Measurements from ENCODE around the gene HSD17B8. TPM values are rescaled to one million over a fixed set of nuclear protein-coding genes. Genes with fewer than 3 reads are reported as not detected.

The HSD17B8 gene
- total RNA-seq, 2 donors from 2014 or later, result 35.8 to 36.0 TPM

GRCh38 chr6:33208091-33208967 is 3.9 kb downstream of the HSD17B8 start, which contains the start of gene RING1:
RING1 (plus strand) TSS chr6:33208500; CDS start chr6:33208823, 323 bp downstream.
- Mint-ChIP-seq H3K36me3 (ENCODE audit: insufficient read depth in 2 of 2) (peaks cover 5 to 14% of the 10 kb centered on the region in 2 donors), H3K27me3 (ENCODE audit: low read depth) (peaks cover 10% of the 10 kb centered on the region), H3K27ac (peak within 1 kb of the TSS; percentile 93), H3K4me3 (peak within 1 kb of the TSS; percentile 92), H3K4me1 (ENCODE audit: low read depth) (peaks cover 60% of the 10 kb centered on the region), H3K9me3 (no peaks in the 10 kb centered on the region)
- peak; percentile 87 to 92 for DNase-seq
- ATAC-seq (replicated peaks in 1 of 2), result peak; percentile 33 to 45

- no peaks in the 10 kb centered on the region for H3K9me3 Mint-ChIP-seq
- DNase-seq (no peak), ATAC-seq (replicated peaks in 1 of 2) (no peak)
- H3K4me1 Mint-ChIP-seq (ENCODE audit: low read depth), result peaks cover 59% of the 10 kb centered on the region
- H3K36me3 Mint-ChIP-seq (ENCODE audit: insufficient read depth in 2 of 2), result peaks cover 5 to 11% of the 10 kb centered on the region in 2 donors
- peak overlapping the region; percentile 92 for H3K4me3 Mint-ChIP-seq
- H3K27me3 Mint-ChIP-seq (ENCODE audit: low read depth), result peaks cover 24% of the 10 kb centered on the region
- no peak overlapping the region for H3K27ac Mint-ChIP-seq
Observed at GRCh38 chr6:33209856-33210255, 5.4 kb downstream of the HSD17B8 start.

GRCh38 chr6:33211136-33211535 is 6.7 kb downstream of the HSD17B8 start:
- Mint-ChIP-seq H3K27me3 (ENCODE audit: low read depth) (peaks cover 30% of the 10 kb centered on the region), H3K9me3 (no peaks in the 10 kb centered on the region), H3K27ac (no peak overlapping the region), H3K4me3 (no peak overlapping the region), H3K4me1 (ENCODE audit: low read depth) (peaks cover 52% of the 10 kb centered on the region), H3K36me3 (ENCODE audit: insufficient read depth in 2 of 2) (peaks cover 4 to 11% of the 10 kb centered on the region in 2 donors)
- ATAC-seq (replicated peaks in 1 of 2) (no peak), DNase-seq (no peak)

GRCh38 chr6:33211666-33212422 is 7.4 kb downstream of the HSD17B8 start:
- Mint-ChIP-seq H3K36me3 (ENCODE audit: insufficient read depth in 2 of 2) (peaks cover 4 to 11% of the 10 kb centered on the region in 2 donors), H3K27me3 (ENCODE audit: low read depth) (peaks cover 30% of the 10 kb centered on the region), H3K4me1 (ENCODE audit: low read depth) (peaks cover 45% of the 10 kb centered on the region), H3K27ac (no peak overlapping the region), H3K4me3 (no peak overlapping the region), H3K9me3 (no peaks in the 10 kb centered on the region)
- DNase-seq (no peak), ATAC-seq (replicated peaks in 1 of 2) (no peak)

GRCh38 chr6:33212857-33213165 is 8.4 kb downstream of the HSD17B8 start:
- Mint-ChIP-seq H3K4me1 (ENCODE audit: low read depth) (peaks cover 48% of the 10 kb centered on the region), H3K27ac (no peak overlapping the region), H3K27me3 (ENCODE audit: low read depth) (peaks cover 32% of the 10 kb centered on the region), H3K9me3 (no peaks in the 10 kb centered on the region), H3K36me3 (ENCODE audit: insufficient read depth in 2 of 2) (peaks cover 4 to 12% of the 10 kb centered on the region in 2 donors), H3K4me3 (peak overlapping the region; percentile 81 to 88)
- ATAC-seq (replicated peaks in 1 of 2) (no peak), DNase-seq (no peak)

GRCh38 chr6:33213166-33213988 is 8.9 kb downstream of the HSD17B8 start:
- DNase-seq (no peak), ATAC-seq (replicated peaks in 1 of 2) (peak; percentile 30 to 38)
- Mint-ChIP-seq H3K4me1 (ENCODE audit: low read depth) (peaks cover 52% of the 10 kb centered on the region), H3K36me3 (ENCODE audit: insufficient read depth in 2 of 2) (peaks cover 4 to 12% of the 10 kb centered on the region in 2 donors), H3K4me3 (peak overlapping the region; percentile 81 to 88), H3K27me3 (ENCODE audit: low read depth) (peaks cover 37% of the 10 kb centered on the region), H3K9me3 (no peaks in the 10 kb centered on the region), H3K27ac (no peak overlapping the region)

GRCh38 chr6:33213989-33214335 is 9.5 kb downstream of the HSD17B8 start:
- Mint-ChIP-seq H3K4me3 (peak overlapping the region; percentile 81 to 88), H3K4me1 (ENCODE audit: low read depth) (peaks cover 48% of the 10 kb centered on the region), H3K36me3 (ENCODE audit: insufficient read depth in 2 of 2) (peaks cover 4 to 12% of the 10 kb centered on the region in 2 donors), H3K9me3 (no peaks in the 10 kb centered on the region), H3K27me3 (ENCODE audit: low read depth) (peaks cover 42% of the 10 kb centered on the region), H3K27ac (no peak overlapping the region)
- no peak for DNase-seq
- peak in 1 of 2 donors; percentile 6 for ATAC-seq (replicated peaks in 1 of 2)

- H3K9me3 Mint-ChIP-seq, result no peaks in the 10 kb centered on the region
- H3K4me3 Mint-ChIP-seq, result peak overlapping the region; percentile 17 to 23
- peaks cover 42% of the 10 kb centered on the region for H3K27me3 Mint-ChIP-seq (ENCODE audit: low read depth)
- H3K36me3 Mint-ChIP-seq (ENCODE audit: insufficient read depth in 2 of 2), result peaks cover 0 to 6% of the 10 kb centered on the region in 2 donors
- ATAC-seq (replicated peaks in 1 of 2) (peak; percentile 25 to 28), DNase-seq (no peak)
- peaks cover 39% of the 10 kb centered on the region for H3K4me1 Mint-ChIP-seq (ENCODE audit: low read depth)
- no peak overlapping the region for H3K27ac Mint-ChIP-seq
Observed at GRCh38 chr6:33215271-33216116, 11.0 kb downstream of the HSD17B8 start.

GRCh38 chr6:33216117-33216649 is 11.7 kb downstream of the HSD17B8 start:
- Mint-ChIP-seq H3K27ac (no peak overlapping the region), H3K27me3 (ENCODE audit: low read depth) (peaks cover 42% of the 10 kb centered on the region), H3K4me3 (no peak overlapping the region), H3K4me1 (ENCODE audit: low read depth) (peaks cover 39% of the 10 kb centered on the region), H3K36me3 (ENCODE audit: insufficient read depth in 2 of 2) (peaks cover 0 to 5% of the 10 kb centered on the region in 2 donors), H3K9me3 (no peaks in the 10 kb centered on the region)
- DNase-seq, result no peak
- ATAC-seq (replicated peaks in 1 of 2), result peak; percentile 36

GRCh38 chr6:33217246-33217645 is 12.8 kb downstream of the HSD17B8 start:
- DNase-seq (no peak), ATAC-seq (replicated peaks in 1 of 2) (no peak)
- Mint-ChIP-seq H3K27me3 (ENCODE audit: low read depth) (peaks cover 53% of the 10 kb centered on the region), H3K36me3 (ENCODE audit: insufficient read depth in 2 of 2) (peaks cover 0 to 3% of the 10 kb centered on the region in 2 donors), H3K27ac (no peak overlapping the region), H3K4me1 (ENCODE audit: low read depth) (peaks cover 35% of the 10 kb centered on the region), H3K4me3 (no peak overlapping the region), H3K9me3 (no peaks in the 10 kb centered on the region)

GRCh38 chr6:33217681-33218080 is 13.2 kb downstream of the HSD17B8 start:
- ATAC-seq (replicated peaks in 1 of 2) (no peak), DNase-seq (no peak)
- H3K9me3 Mint-ChIP-seq, result no peaks in the 10 kb centered on the region
- peaks cover 53% of the 10 kb centered on the region for H3K27me3 Mint-ChIP-seq (ENCODE audit: low read depth)
- H3K4me1 Mint-ChIP-seq (ENCODE audit: low read depth), result peaks cover 30% of the 10 kb centered on the region
- H3K36me3 Mint-ChIP-seq (ENCODE audit: insufficient read depth in 2 of 2), result peaks cover 0 to 1% of the 10 kb centered on the region in 2 donors
- H3K4me3 Mint-ChIP-seq, result no peak overlapping the region
- no peak overlapping the region for H3K27ac Mint-ChIP-seq

All from activated T-cell treated with anti-CD3 and anti-CD28 coated beads, Interleukin-2, amount 50 U/mL, for 72 hours (primary cell).